ENCODE data around the gene MATCAP1.

MATCAP1 gene

GRCh38 chr16:67191411-67191994 lies 7.7 kb upstream of the MATCAP1 start:
- H3K36me3 Mint-ChIP-seq (ENCODE audit: insufficient read depth) = peaks cover 32% of the 10 kb centered on the region
- peak overlapping the region; percentile 89 to 94 for H3K27ac Mint-ChIP-seq
- no peaks in the 10 kb centered on the region for H3K27me3 Mint-ChIP-seq
- ATAC-seq (replicated peaks) (peak; percentile 3), DNase-seq (no peak)
- no peaks in the 10 kb centered on the region for H3K9me3 Mint-ChIP-seq
- H3K4me3 Mint-ChIP-seq = peak overlapping the region; percentile 84 to 89
- H3K4me1 Mint-ChIP-seq (ENCODE audit: low read depth in 2 of 2) = peaks cover 32 to 36% of the 10 kb centered on the region in 2 donors

- no peaks in the 10 kb centered on the region for H3K9me3 Mint-ChIP-seq
- H3K27ac Mint-ChIP-seq = peak overlapping the region in 1 of 2 donors; percentile 94
- H3K36me3 Mint-ChIP-seq (ENCODE audit: insufficient read depth) = peaks cover 27% of the 10 kb centered on the region
- H3K4me3 Mint-ChIP-seq = peak overlapping the region; percentile 84 to 89
- DNase-seq (no peak), ATAC-seq (replicated peaks) (no peak)
- H3K27me3 Mint-ChIP-seq = no peaks in the 10 kb centered on the region
- H3K4me1 Mint-ChIP-seq (ENCODE audit: low read depth in 2 of 2) = peaks cover 26 to 28% of the 10 kb centered on the region in 2 donors
These were observed 7.0 kb upstream of the MATCAP1 start for GRCh38 chr16:67190448-67191399.

DNA sequence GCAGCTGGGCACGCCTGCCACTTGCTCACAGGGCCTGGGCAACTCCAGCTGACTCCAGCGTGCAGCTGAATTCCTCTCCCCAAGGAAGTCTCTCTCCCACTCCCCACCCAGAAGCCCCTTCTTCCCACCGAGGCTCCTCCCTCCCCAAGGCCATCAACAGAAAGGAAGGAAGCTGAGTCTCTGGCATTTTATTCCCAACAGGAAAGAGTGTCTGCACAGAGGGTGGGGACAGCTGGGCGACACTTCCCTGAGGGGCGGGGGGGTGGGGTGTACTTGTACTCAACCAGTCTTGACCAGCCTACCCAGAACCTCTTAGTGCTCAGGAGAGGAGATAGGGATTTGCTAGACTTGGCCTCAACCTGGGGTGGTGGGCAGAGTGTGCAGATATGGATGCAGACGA lies 6.3 kb upstream of the MATCAP1 start, which contains the start of gene EXOC3L1:
Gene EXOC3L1 (minus strand): TSS at position 96 of the 400 bp plus-strand sequence. CDS start 460 bp downstream, outside the sequence.
- peaks cover 28% of the 10 kb centered on the region for H3K36me3 Mint-ChIP-seq (ENCODE audit: insufficient read depth)
- no peak for ATAC-seq (replicated peaks)
- H3K27me3 Mint-ChIP-seq = no peaks in the 10 kb centered on the region
- no peaks in the 10 kb centered on the region for H3K9me3 Mint-ChIP-seq
- H3K4me1 Mint-ChIP-seq (ENCODE audit: low read depth in 2 of 2) = peaks cover 31 to 32% of the 10 kb centered on the region in 2 donors
- H3K4me3 Mint-ChIP-seq = no peak within 1 kb of the TSS
- no peak for DNase-seq
- H3K27ac Mint-ChIP-seq = no peak within 1 kb of the TSS

DNA sequence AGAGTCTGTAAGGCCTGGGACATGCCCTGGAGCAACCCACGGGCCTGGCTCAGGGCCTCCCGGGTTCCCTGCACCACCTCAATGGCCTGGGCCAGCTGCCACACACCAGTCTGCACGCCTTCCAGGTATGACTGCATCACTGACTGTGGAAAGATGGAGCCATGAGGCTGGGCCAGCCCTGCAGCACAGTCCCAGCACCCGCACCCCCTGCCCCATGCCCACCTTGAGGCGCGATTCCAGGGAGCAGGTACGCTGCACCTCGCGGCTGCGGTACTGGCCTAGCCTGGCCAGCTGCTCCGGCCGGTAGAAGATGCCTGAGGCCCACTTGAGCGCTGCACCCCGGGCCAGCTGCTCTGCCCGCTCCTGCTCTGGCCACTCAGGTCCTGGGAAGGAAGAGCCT lies 5.0 kb upstream of the MATCAP1 start:
- DNase-seq (no peak), ATAC-seq (replicated peaks) (no peak)
- Mint-ChIP-seq H3K4me1 (ENCODE audit: low read depth in 2 of 2) (peaks cover 28 to 32% of the 10 kb centered on the region in 2 donors), H3K9me3 (no peaks in the 10 kb centered on the region), H3K36me3 (ENCODE audit: insufficient read depth) (peaks cover 22% of the 10 kb centered on the region), H3K4me3 (no peak overlapping the region), H3K27me3 (no peaks in the 10 kb centered on the region), H3K27ac (no peak overlapping the region)

DNA sequence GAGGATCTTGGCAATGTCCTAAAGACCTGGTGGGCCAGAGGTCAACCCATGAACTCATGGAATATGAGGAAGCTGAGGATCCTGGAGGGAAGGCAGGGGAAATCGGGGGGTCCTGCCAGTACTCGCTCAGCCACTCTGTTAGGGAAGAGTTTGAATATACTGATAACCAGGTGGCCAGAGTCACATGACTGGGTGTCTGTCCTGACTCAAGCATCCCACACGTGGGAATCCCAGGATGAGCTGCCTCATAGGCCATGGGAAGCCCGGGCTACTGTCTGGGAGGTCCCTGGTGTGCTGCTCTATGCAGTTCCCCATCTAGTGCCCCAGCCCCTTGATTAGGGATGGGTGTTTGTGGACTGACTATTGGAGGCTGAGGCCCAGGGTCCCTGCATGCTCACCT lies 4.6 kb upstream of the MATCAP1 start:
- no peak for DNase-seq
- no peak overlapping the region for H3K27ac Mint-ChIP-seq
- no peak for ATAC-seq (replicated peaks)
- H3K36me3 Mint-ChIP-seq (ENCODE audit: insufficient read depth) = peaks cover 19% of the 10 kb centered on the region
- no peak overlapping the region for H3K4me3 Mint-ChIP-seq
- H3K9me3 Mint-ChIP-seq = no peaks in the 10 kb centered on the region
- H3K4me1 Mint-ChIP-seq (ENCODE audit: low read depth in 2 of 2) = peaks cover 23 to 28% of the 10 kb centered on the region in 2 donors
- no peaks in the 10 kb centered on the region for H3K27me3 Mint-ChIP-seq

- no peak overlapping the region for H3K4me3 Mint-ChIP-seq
- no peak overlapping the region for H3K27ac Mint-ChIP-seq
- no peak for ATAC-seq (replicated peaks)
- H3K36me3 Mint-ChIP-seq (ENCODE audit: insufficient read depth) = peaks cover 10% of the 10 kb centered on the region
- H3K9me3 Mint-ChIP-seq = no peaks in the 10 kb centered on the region
- H3K4me1 Mint-ChIP-seq (ENCODE audit: low read depth in 2 of 2) = peaks cover 15 to 18% of the 10 kb centered on the region in 2 donors
- no peak for DNase-seq
- no peaks in the 10 kb centered on the region for H3K27me3 Mint-ChIP-seq
These were observed 3.6 kb upstream of the MATCAP1 start for GRCh38 chr16:67187175-67187890.

DNA sequence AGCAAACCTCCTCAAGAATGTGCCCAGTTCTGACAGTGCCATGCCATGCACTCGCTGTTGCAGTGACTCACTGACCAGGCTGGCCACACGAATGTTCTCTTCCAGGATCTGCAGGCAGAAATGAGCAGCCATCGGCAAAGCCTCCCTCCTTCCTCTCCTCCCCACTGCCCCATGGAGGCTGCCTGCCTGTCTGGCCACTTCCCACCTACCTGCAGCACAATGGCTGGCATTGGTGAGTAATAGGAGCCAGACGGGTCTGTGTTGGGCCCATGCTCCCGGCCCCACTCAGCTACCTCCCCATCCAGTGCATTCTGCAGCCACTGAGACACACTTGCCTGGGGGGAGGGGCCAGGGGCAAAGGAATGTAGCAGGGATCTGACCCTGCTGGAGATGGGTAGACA lies 2.8 kb upstream of the MATCAP1 start:
- Mint-ChIP-seq H3K27ac (no peak overlapping the region), H3K4me3 (no peak overlapping the region), H3K36me3 (ENCODE audit: insufficient read depth) (peaks cover 7% of the 10 kb centered on the region), H3K27me3 (no peaks in the 10 kb centered on the region), H3K4me1 (ENCODE audit: low read depth in 2 of 2) (peaks cover 11 to 13% of the 10 kb centered on the region in 2 donors), H3K9me3 (no peaks in the 10 kb centered on the region)
- no peak for ATAC-seq (replicated peaks)
- no peak for DNase-seq

- DNase-seq (no peak), ATAC-seq (replicated peaks) (no peak)
- no peak overlapping the region for H3K4me3 Mint-ChIP-seq
- H3K27ac Mint-ChIP-seq = peak overlapping the region; percentile 82 to 90
- peaks cover 5% of the 10 kb centered on the region for H3K36me3 Mint-ChIP-seq (ENCODE audit: insufficient read depth)
- no peaks in the 10 kb centered on the region for H3K27me3 Mint-ChIP-seq
- H3K9me3 Mint-ChIP-seq = no peaks in the 10 kb centered on the region
- peaks cover 7 to 11% of the 10 kb centered on the region in 2 donors for H3K4me1 Mint-ChIP-seq (ENCODE audit: low read depth in 2 of 2)
These were observed 1.9 kb upstream of the MATCAP1 start for GRCh38 chr16:67185651-67186134.

DNA sequence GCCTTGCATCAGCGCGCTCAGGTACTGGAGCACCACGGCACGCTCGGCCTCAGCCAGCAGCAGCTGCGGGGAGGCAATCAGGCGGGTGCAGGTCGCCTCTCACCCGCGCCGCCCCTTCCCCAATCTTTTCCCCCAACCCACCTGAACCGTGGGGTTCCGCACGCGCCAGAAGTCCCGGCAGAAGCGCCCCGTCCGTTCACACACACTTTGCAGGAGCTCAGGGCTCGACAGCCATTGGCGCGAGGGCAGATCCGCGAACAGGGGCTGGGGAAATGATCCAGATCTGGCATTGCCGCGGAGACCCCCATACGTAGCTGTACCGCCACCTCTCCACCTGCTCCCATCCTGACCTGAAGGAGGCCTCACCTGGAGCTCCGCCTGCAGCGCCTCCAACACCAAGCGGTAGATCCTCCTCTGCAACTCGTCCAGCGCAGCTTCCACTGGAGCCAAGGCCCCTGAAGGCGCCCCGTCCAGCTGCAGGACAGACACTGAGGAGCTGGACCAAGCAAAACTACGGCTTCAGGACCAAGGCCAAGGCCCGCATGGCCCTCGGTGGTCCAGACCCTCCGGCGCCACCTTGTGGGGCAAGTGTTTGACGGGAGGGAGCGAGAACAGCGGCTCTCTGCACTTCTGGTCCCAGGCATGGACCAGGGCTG lies 1.4 kb upstream of the MATCAP1 start:
- Mint-ChIP-seq H3K27me3 (no peaks in the 10 kb centered on the region), H3K27ac (peak overlapping the region; percentile 82 to 90), H3K4me1 (ENCODE audit: low read depth in 2 of 2) (peaks cover 7 to 11% of the 10 kb centered on the region in 2 donors), H3K4me3 (no peak overlapping the region), H3K9me3 (no peaks in the 10 kb centered on the region), H3K36me3 (ENCODE audit: insufficient read depth) (peaks cover 5% of the 10 kb centered on the region)
- ATAC-seq (replicated peaks) = peak; percentile 29
- peak; percentile 85 to 89 (median 87) for DNase-seq

DNA sequence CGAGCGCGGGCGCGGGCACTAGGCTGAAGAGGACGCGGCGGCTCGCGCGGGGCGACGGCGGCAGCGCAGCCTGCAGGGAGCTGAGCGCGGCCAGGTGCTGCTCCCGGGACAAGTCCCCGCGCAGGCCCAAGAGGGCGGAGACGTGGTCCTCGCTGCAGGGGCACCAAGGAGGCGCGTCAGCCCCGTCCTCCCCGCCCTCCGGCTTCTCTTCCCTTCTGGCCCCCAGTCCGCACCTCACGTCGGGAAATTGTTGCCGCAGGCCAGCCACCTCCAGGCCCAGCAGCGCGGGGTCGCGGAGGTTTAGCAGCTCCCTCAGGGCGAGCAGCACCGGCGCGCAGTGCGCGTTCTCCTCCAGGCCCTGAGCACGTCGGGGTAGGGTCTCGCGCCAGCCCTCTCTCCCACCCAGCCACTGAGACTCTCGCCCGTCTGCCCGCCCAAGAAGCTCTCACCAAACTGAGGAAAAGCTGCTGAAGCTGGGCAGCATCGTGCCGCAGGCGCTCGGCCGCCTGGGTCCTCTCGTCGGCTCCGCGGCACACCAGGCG lies 761 bp upstream of the MATCAP1 start:
- Mint-ChIP-seq H3K9me3 (no peaks in the 10 kb centered on the region), H3K27ac (peak overlapping the region in 1 of 2 donors; percentile 90), H3K36me3 (ENCODE audit: insufficient read depth) (peaks cover 5% of the 10 kb centered on the region), H3K4me3 (no peak overlapping the region), H3K27me3 (no peaks in the 10 kb centered on the region), H3K4me1 (ENCODE audit: low read depth in 2 of 2) (peaks cover 7 to 11% of the 10 kb centered on the region in 2 donors)
- no peak for DNase-seq
- ATAC-seq (replicated peaks) = peak; percentile 4

- no peaks in the 10 kb centered on the region for H3K9me3 Mint-ChIP-seq
- no peak overlapping the region for H3K4me3 Mint-ChIP-seq
- no peak for ATAC-seq (replicated peaks)
- DNase-seq = no peak
- H3K27ac Mint-ChIP-seq = no peak overlapping the region
- H3K36me3 Mint-ChIP-seq (ENCODE audit: insufficient read depth) = peaks cover 5% of the 10 kb centered on the region
- peaks cover 7 to 15% of the 10 kb centered on the region in 2 donors for H3K4me1 Mint-ChIP-seq (ENCODE audit: low read depth in 2 of 2)
- H3K27me3 Mint-ChIP-seq = no peaks in the 10 kb centered on the region
These were observed 508 bp downstream of the MATCAP1 start for GRCh38 chr16:67183284-67183626.

GRCh38 chr16:67182288-67182687 lies 1.5 kb downstream of the MATCAP1 start:
- peaks cover 5% of the 10 kb centered on the region for H3K36me3 Mint-ChIP-seq (ENCODE audit: insufficient read depth)
- H3K4me1 Mint-ChIP-seq (ENCODE audit: low read depth in 2 of 2) = peaks cover 12 to 21% of the 10 kb centered on the region in 2 donors
- no peaks in the 10 kb centered on the region for H3K9me3 Mint-ChIP-seq
- DNase-seq (no peak), ATAC-seq (replicated peaks) (no peak)
- no peak overlapping the region for H3K4me3 Mint-ChIP-seq
- no peak overlapping the region for H3K27ac Mint-ChIP-seq
- no peaks in the 10 kb centered on the region for H3K27me3 Mint-ChIP-seq

GRCh38 chr16:67181346-67181745 lies 2.4 kb downstream of the MATCAP1 start:
- peaks cover 5% of the 10 kb centered on the region for H3K36me3 Mint-ChIP-seq (ENCODE audit: insufficient read depth)
- no peak overlapping the region for H3K27ac Mint-ChIP-seq
- DNase-seq (no peak), ATAC-seq (replicated peaks) (no peak)
- no peaks in the 10 kb centered on the region for H3K27me3 Mint-ChIP-seq
- H3K9me3 Mint-ChIP-seq = no peaks in the 10 kb centered on the region
- H3K4me1 Mint-ChIP-seq (ENCODE audit: low read depth in 2 of 2) = peaks cover 17 to 22% of the 10 kb centered on the region in 2 donors
- H3K4me3 Mint-ChIP-seq = no peak overlapping the region

Data from effector memory CD8-positive, alpha-beta T cell (primary cell).